HFFc6 (cell line): Measurements from ENCODE around the gene NCKAP5L. TPM values are rescaled to one million over a fixed set of nuclear protein-coding genes. Genes with fewer than 3 reads are reported as not detected.

Source experiments
- DNase-seq: peaks from one replicate; pipeline ENCODE4 v3.0.0-alpha.2; 2018
- H3K27ac Mint-ChIP-seq: 2 replicates; pipeline ENCODE4 v1.8.0; 2020; ENCODE audit warnings: mild to moderate bottlenecking, mixed read lengths
- H3K27me3 Mint-ChIP-seq: 2 replicates; pipeline ENCODE4 v1.8.0; 2021; ENCODE audit warnings: mild to moderate bottlenecking, moderate library complexity, mixed read lengths; ENCODE audit not compliant: insufficient read depth
- H3K36me3 Mint-ChIP-seq: 2 replicates; pipeline ENCODE4 v1.8.0; 2021; ENCODE audit warnings: low read depth, mixed read lengths
- H3K4me1 Mint-ChIP-seq: 2 replicates; pipeline ENCODE4 v1.8.0; 2020; ENCODE audit warnings: low read depth, mixed read lengths
- H3K4me3 Mint-ChIP-seq: 2 replicates; pipeline ENCODE4 v1.8.0; 2020; ENCODE audit warnings: mild to moderate bottlenecking, moderate library complexity, mixed read lengths
- H3K9me3 Mint-ChIP-seq: 2 replicates; pipeline ENCODE4 v1.8.0; 2020; ENCODE audit warnings: mild to moderate bottlenecking, mixed read lengths
- CTCF ChIP-seq: fragments of 200-600 bp; sonication (generic); IDR thresholded peaks from 2 replicates; pipeline ENCODE4 v1.5.0; 2021; ENCODE audit warnings: antibody characterized with exemption, mild to moderate bottlenecking
- total RNA-seq, 6 experiments: library from RNA; stranded (reverse); fragmentation: NEBNext Ultra II Directional; extraction: Animal tissue kit (Norgen Biotek cat#: 25700); gene quantifications; 2 replicates in 1 of 6; 3 replicates in 5 of 6; pipeline ENCODE4 v1.2.3, GENCODE V29; 2021

The NCKAP5L gene
- total RNA-seq, 6 experiments from 2014 or later = 24.4 to 37.5 (median 25.0) TPM

- no peak for DNase-seq
- no peak overlapping the region for H3K27ac Mint-ChIP-seq
- H3K36me3 Mint-ChIP-seq = peaks cover 36% of the 10 kb centered on the region
- H3K27me3 Mint-ChIP-seq = peaks cover 4% of the 10 kb centered on the region; the same call in 1 of the 2 replicates
- H3K9me3 Mint-ChIP-seq = no peaks in the 10 kb centered on the region
- TF ChIP-seq CTCF = no peak
- H3K4me3 Mint-ChIP-seq = no peak overlapping the region
- peaks cover 68% of the 10 kb centered on the region for H3K4me1 Mint-ChIP-seq
These were observed 79.4 kb downstream of the NCKAP5L start for GRCh38 chr12:49748800-49749199.

- Mint-ChIP-seq H3K4me1 (peaks cover 68% of the 10 kb centered on the region), H3K36me3 (peaks cover 35% of the 10 kb centered on the region), H3K4me3 (no peak overlapping the region), H3K27me3 (peaks cover 4% of the 10 kb centered on the region; the same call in 1 of the 2 replicates), H3K9me3 (no peaks in the 10 kb centered on the region), H3K27ac (no peak overlapping the region)
- no peak for TF ChIP-seq CTCF
- no peak for DNase-seq
These were observed 79.9 kb downstream of the NCKAP5L start for GRCh38 chr12:49748306-49748705.

- H3K36me3 Mint-ChIP-seq = peaks cover 36% of the 10 kb centered on the region
- peaks cover 54% of the 10 kb centered on the region for H3K4me1 Mint-ChIP-seq
- TF ChIP-seq CTCF = no peak
- DNase-seq = no peak
- peak overlapping the region; percentile 49 for H3K4me3 Mint-ChIP-seq
- no peaks in the 10 kb centered on the region for H3K9me3 Mint-ChIP-seq
- peak overlapping the region; percentile 41 for H3K27ac Mint-ChIP-seq
- peaks cover 8% of the 10 kb centered on the region; the same call in 1 of the 2 replicates for H3K27me3 Mint-ChIP-seq
These were observed 83.8 kb downstream of the NCKAP5L start for GRCh38 chr12:49744363-49744885.

GRCh38 chr12:49741882-49742620 is 86.2 kb downstream of the NCKAP5L start:
- TF ChIP-seq CTCF = no peak
- Mint-ChIP-seq H3K36me3 (peaks cover 36% of the 10 kb centered on the region), H3K27ac (peak overlapping the region; percentile 100), H3K4me3 (peak overlapping the region; percentile 99), H3K4me1 (peaks cover 62% of the 10 kb centered on the region), H3K27me3 (peaks cover 6% of the 10 kb centered on the region; the same call in 1 of the 2 replicates), H3K9me3 (no peaks in the 10 kb centered on the region)
- DNase-seq = peak; percentile 86

Other genes starting within 250 kb of the NCKAP5L start
- gene FAM186B, start 222.8 kb downstream of the NCKAP5L start, total RNA-seq = under 1 TPM; 0.21 to 0.46 (median 0.31) TPM
- gene PRPF40B, start 204.9 kb downstream of the NCKAP5L start, total RNA-seq = 10 to 100 TPM; 10.3 to 11.9 (median 11.2) TPM
- 10 to 100 TPM; 15.8 to 21.8 (median 19.5) TPM for gene FMNL3, start 121.0 kb downstream of the NCKAP5L start, total RNA-seq
- 100 to 1,000 TPM; 471 to 545 (median 497) TPM for gene TMBIM6, start 86.9 kb downstream of the NCKAP5L start, total RNA-seq
- 1 to 10 TPM; 1.5 to 2.9 (median 2.0) TPM for gene BCDIN3D, start 14.7 kb upstream of the NCKAP5L start, total RNA-seq
- gene FAIM2, start 75.5 kb upstream of the NCKAP5L start, total RNA-seq = 1 to 10 TPM in 4 of 6 experiments, under 1 TPM in 2; 0.24 to 1.1 (median 1.1) TPM
- not detected for gene AQP2, start 122.3 kb upstream of the NCKAP5L start, total RNA-seq
- not detected for gene AQP5, start 133.5 kb upstream of the NCKAP5L start, total RNA-seq
- not detected for gene AQP6, start 144.5 kb upstream of the NCKAP5L start, total RNA-seq
- gene RACGAP1, start 197.1 kb upstream of the NCKAP5L start, total RNA-seq = 100 to 1,000 TPM in 5 of 6 experiments, 10 to 100 TPM in 1; 52.6 to 119 (median 104) TPM
- gene ASIC1, start 229.2 kb upstream of the NCKAP5L start, total RNA-seq = 1 to 10 TPM; 1.3 to 2.4 (median 1.6) TPM